DMS114 treated with DMSO at 0.1 percent for 48 hours (cell line): ENCODE results near the gene METTL24.
"Not testable (repeated sequence)": the region's sequence is repeated elsewhere in the genome, so short reads cannot be mapped to it uniquely, and the experiment has no call there.

Experiments
- DNase-seq: peaks from one replicate; lab custom pipeline; 2025; ENCODE audit not compliant: unreplicated experiment; lab: John Stamatoyannopoulos, UW

Gene METTL24

GRCh38 chr6:110363748-110364147 is 5.6 kb upstream of the METTL24 start:
- no peak for DNase-seq

DNA sequence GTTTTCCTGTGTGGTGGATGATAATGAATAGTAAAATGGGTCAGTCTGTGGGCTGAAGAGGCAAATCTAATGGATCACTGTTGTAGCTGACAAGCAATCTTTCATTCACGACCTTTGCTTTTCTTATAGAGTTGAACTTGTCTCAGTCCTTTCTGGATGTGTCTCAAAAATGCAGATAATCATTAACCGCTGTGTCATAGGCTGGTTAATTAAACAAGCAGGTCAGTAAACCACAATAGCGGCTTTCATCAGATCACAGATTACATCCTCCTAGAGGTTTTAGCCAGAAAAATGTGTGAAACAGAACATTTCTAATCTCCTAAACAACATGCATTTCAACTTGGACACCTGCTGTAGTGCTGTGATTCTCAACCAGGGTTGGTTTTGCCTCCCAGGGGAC is 2.5 kb upstream of the METTL24 start:
- no peak for DNase-seq

GRCh38 chr6:110359556-110359955 is 1.4 kb upstream of the METTL24 start:
- DNase-seq: no peak

- no peak for DNase-seq
These were observed 508 bp upstream of the METTL24 start for GRCh38 chr6:110358553-110359160.

DNA sequence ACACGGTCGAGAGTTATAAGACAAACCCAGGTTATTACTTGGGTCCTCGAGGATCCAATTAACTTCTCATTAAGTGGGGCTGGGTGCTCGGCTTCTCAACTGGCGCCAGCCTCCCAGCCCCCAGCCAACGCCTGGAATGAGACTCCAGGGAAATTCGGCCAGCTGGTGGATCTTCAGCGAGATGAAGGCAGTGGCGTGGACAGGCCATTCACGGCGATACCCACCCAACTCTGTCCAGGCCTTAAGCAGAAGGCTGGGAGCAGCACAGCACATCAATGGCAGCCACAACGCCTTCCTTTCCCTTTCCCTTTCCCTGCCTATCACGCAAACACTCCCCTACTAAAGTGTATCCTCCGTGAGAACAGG is 868 bp downstream of the METTL24 start:
- no peak for DNase-seq

GRCh38 chr6:110356778-110357177 is 1.4 kb downstream of the METTL24 start:
- DNase-seq: no peak

DNA sequence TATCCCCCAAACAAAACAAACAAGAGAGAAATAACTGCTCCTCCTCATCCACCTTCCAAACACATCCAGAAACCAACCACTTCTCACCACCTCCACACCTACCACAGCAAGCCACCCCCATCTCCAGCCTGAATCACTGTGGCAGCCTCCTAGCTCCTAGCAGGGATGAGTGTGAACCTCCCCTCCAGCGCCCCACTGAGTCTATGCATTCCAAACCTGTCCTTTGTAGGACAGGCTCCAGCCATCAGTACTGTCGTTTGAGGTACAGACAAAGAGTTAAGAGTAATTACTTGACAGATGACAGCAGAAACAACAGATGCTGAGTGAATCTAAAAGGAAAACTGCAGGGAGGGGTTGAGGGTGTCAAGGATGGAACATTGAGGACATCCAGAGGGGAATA is 2.4 kb downstream of the METTL24 start:
- DNase-seq: no peak

- DNase-seq: no peak
These were observed 3.1 kb downstream of the METTL24 start for GRCh38 chr6:110355022-110355421.

DNA sequence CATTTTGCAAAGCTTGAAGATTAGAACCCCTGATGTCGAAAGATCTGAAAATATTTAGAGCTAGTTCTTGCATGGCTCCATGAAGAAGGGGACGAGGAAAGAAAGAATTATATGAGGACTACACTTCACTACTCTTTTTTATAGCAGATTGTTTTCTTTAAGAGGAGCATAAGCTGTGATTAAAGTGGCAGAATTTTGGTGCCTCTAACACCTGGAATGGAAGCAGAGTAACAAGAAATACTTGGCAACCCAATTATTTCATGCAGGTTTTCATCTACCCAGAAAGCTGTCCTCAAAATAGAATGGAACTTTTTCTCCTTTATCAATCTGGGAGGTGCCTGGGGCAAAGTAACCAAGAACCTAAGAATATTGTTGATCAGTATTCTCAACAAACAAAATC is 4.0 kb downstream of the METTL24 start:
- no peak for DNase-seq

GRCh38 chr6:110353457-110354001 is 4.6 kb downstream of the METTL24 start:
- DNase-seq: no peak

DNA sequence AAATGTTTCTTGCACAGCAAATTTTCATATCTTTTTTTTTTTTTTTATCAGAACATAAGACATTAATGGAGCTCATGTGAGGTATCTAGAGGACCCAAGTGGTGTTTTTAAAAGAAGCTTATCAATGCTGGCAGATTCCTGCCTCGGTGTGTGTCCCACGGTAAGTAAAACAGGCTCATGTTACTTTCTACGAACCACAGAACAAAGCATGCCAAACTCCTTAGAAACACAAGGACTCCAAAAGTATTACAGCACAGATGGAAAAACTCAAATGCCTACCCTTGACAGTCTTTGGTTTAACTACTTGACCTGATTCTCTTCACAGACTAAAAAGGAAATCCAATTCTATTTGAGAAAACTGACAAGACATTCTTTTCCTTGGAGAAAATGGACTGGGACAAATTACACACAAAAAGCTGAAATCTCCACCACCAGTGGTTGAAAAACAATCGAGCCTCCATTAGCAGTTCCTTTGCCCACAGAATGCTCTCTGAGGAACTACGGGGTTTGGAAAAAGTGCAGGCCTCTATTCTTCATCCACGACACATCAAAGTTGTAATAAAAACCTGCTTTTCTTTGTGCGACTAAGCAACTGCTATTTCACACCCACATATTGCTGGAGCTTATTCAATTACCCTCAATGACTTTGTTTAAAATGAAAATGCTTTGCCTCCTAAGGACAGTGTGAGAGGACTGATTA is 5.4 kb downstream of the METTL24 start:
- DNase-seq: no peak

DNA sequence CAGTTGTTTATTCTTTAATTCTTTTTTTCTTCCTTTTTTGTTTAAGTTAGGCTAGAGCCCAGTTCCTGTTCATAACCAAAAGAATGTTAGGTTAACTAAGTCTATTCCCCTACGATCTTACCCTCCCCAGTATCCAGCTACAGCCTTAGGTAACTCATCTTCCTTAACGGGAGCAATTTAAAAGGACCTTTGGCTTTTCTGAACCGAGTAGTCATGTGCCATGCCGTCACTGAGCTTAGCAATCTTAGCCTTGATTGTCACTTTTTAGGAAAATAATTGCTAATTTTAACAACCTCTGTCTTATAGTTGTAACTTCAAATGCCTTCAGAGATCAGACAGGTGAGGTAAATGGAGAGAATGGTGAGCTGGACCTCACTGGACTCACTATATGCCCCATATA is 6.2 kb downstream of the METTL24 start:
- no peak for DNase-seq

GRCh38 chr6:110351546-110351945 is 6.6 kb downstream of the METTL24 start:
- no peak for DNase-seq

DNA sequence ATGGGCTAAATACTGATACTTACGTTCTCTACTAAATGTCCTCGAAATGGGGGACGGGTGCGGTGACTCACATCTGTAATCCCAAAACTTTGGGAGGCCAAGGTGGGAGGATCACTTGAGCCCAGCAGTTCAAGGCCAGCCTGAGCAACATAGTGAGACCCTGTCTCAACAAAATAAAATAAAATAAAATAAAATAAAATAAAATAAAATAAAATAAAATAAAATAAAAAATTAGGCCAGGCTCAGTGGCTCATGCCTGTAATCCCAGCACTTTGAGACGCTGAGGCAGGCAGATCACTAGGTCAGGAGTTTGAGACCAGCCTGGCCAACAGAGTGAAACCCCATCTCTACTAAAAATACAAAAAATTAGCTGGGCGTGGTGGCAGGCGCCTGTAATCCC is 7.6 kb downstream of the METTL24 start:
- not testable (repeated sequence) for DNase-seq

GRCh38 chr6:110348961-110349690 is 9.0 kb downstream of the METTL24 start:
- DNase-seq: no peak

GRCh38 chr6:110345025-110345424 is 13.1 kb downstream of the METTL24 start:
- DNase-seq: no peak

- no peak for DNase-seq
These were observed 15.4 kb downstream of the METTL24 start for GRCh38 chr6:110342759-110343158.

GRCh38 chr6:110341663-110342596 is 16.2 kb downstream of the METTL24 start:
- DNase-seq: peak; percentile 9

DNA sequence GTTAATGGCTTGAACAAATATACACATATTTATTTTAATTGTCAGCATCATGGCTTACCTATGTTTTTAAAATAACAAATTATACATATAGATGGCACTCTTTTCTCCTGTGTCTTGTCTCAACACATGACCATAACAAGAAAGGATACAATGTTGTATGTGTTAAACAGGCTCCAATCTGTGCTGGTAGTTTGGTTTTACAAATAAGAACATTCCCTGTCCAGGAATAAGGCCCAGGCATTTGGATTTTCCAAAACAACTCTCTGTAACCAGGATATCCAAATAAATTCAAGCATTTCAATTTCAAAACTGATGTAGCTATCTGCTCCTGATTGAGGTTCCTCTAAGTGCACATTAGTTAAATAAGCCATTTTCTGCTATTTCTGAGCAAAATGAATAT is 17.1 kb downstream of the METTL24 start:
- no peak for DNase-seq

- no peak for DNase-seq
These were observed 17.7 kb downstream of the METTL24 start for GRCh38 chr6:110340392-110340965.
